Psoas muscle (tissue), 8 donors: ENCODE data around the gene FBXL20. TPM values are rescaled to one million over a fixed set of nuclear protein-coding genes. Genes with fewer than 3 reads are reported as not detected.
"Not testable (repeated sequence)": the region's sequence is repeated elsewhere in the genome, so short reads cannot be mapped to it uniquely, and the experiment has no call there.

ENCODE experiments used
- ATAC-seq, 4 donors: fragments of 200-7000 bp; cut with Tn5 transposase; one replicate each; pipeline ENCODE4 v1.9.1; 2020; ENCODE audit warnings: moderate library complexity in 3 of 4, mild to moderate bottlenecking in 2 of 4
- DNase-seq, 2 donors: peaks; one replicate each; pipeline ENCODE4 v3.0.0-alpha.2; 2020
- H3K27ac ChIP-seq: fragments of 200-600 bp; one replicate; pipeline ENCODE4 v1.8.0; 2022
- H3K27me3 ChIP-seq, 3 donors: fragments of 200-600 bp in 1 of 3; one replicate each; pipeline versions ENCODE4 v1.6.1 to v1.8.0; 2013 to 2022; ENCODE audit warnings: low read length in 2 of 3, mild to moderate bottlenecking in 2 of 3, moderate library complexity in 1 of 3; ENCODE audit not compliant: insufficient read depth in 3 of 3
- H3K36me3 ChIP-seq, 2 donors: fragments of 200-600 bp in 1 of 2; one replicate each; pipeline versions ENCODE4 v1.6.1 to v1.8.0; 2013 to 2022; ENCODE audit warnings: low read depth in 1 of 2, mild to moderate bottlenecking in 1 of 2, moderate library complexity in 1 of 2; ENCODE audit not compliant: insufficient read depth in 1 of 2
- H3K4me1 ChIP-seq: fragments of 200-600 bp; one replicate; pipeline ENCODE4 v1.8.0; 2022
- H3K4me3 ChIP-seq: fragments of 200-600 bp; one replicate; pipeline ENCODE4 v1.8.0; 2022; ENCODE audit warnings: mild to moderate bottlenecking
- H3K9me3 ChIP-seq: fragments of 200-600 bp; one replicate; pipeline ENCODE4 v1.8.0; 2022
- CTCF ChIP-seq: fragments of 200-600 bp; IDR thresholded peaks from one replicate; pipeline ENCODE4 v1.8.0; 2022; ENCODE audit warnings: antibody characterized with exemption
- WGBS, 3 donors: extraction: QIAGEN DNeasy Blood & Tissue Kit; methylation state at CpG; one replicate each; pipeline versions ENCODE4 v1.1.6 to v1.1.7; 2013; 5-methylcytosine and 5-hydroxymethylcytosine counted together
- intact Hi-C, 2 donors: fragments of 100-400 bp; cut with DNase I; formaldehyde crosslinking; loops; one replicate each; pipeline versions ENCODE4 v1.11.0 to v1.14.2; 2022
- polyA plus RNA-seq, 3 donors: library from polyadenylated mRNA; stranded (reverse); fragments of 200-250 nt; gene quantifications; one replicate each; pipeline ENCODE4 v1.2.3, GENCODE V29; 2013
- total RNA-seq, 4 donors: library from RNA; stranded (reverse); fragmentation: NEBNext Ultra II Directional in 2 of 4; extraction: Animal tissue kit (Norgen Biotek cat#: 25700) in 2 of 4; gene quantifications; one replicate each; pipeline versions ENCODE4 v1.2.1 to v1.2.4, GENCODE V29; 2021 to 2023
- donor health status: healthy with polysubstance abuse.
- donor health status: DM: no; HTN: no; CAD: no; lungs with moderate emphysema.
- donor health status: Bipolar disorder and iron deficiency.
- donor health status: healthy.
- donor health status: DM: yes; HTN: yes; CAD: no.
- donor health status: DM: no; HTN: no; CAD: no.
- donor health status: DM: no; HTN: no; CAD: no.
- donor health status: DM: yes; HTN: yes; CAD: no.

FBXL20 gene
- total and polyA plus RNA-seq, 7 donors, result 0.89 to 8.7 (median 8.0) TPM

- H3K9me3 ChIP-seq, result no peaks in the 10 kb centered on the region
- intact Hi-C loops, result no loop called here
- TF ChIP-seq CTCF, result no peak
- 74 to 77% (median 75%) methylated on average over 2 of the region's 2 CpGs for WGBS, 3 donors
- no peaks in the 10 kb centered on the region for H3K36me3 ChIP-seq
- H3K27me3 ChIP-seq, result no peaks in the 10 kb centered on the region
- no peak overlapping the region for H3K27ac ChIP-seq
- no peak for ATAC-seq
- peaks cover 6% of the 10 kb centered on the region for H3K4me1 ChIP-seq
- no peak overlapping the region for H3K4me3 ChIP-seq
- DNase-seq, result no peak
These were observed 48.4 kb downstream of the FBXL20 start for GRCh38 chr17:39352986-39353385.

GRCh38 chr17:39352511-39352910 lies 48.9 kb downstream of the FBXL20 start:
- intact Hi-C loops, result no loop called here
- peaks cover 6% of the 10 kb centered on the region for H3K4me1 ChIP-seq
- 65 to 75% (median 70%) methylated on average over 4 of the region's 4 CpGs for WGBS, 3 donors
- no peak for ATAC-seq
- no peaks in the 10 kb centered on the region for H3K27me3 ChIP-seq
- no peak for TF ChIP-seq CTCF
- H3K27ac ChIP-seq, result no peak overlapping the region
- DNase-seq, result no peak
- H3K4me3 ChIP-seq, result no peak overlapping the region
- no peaks in the 10 kb centered on the region for H3K9me3 ChIP-seq
- H3K36me3 ChIP-seq, result no peaks in the 10 kb centered on the region

DNA sequence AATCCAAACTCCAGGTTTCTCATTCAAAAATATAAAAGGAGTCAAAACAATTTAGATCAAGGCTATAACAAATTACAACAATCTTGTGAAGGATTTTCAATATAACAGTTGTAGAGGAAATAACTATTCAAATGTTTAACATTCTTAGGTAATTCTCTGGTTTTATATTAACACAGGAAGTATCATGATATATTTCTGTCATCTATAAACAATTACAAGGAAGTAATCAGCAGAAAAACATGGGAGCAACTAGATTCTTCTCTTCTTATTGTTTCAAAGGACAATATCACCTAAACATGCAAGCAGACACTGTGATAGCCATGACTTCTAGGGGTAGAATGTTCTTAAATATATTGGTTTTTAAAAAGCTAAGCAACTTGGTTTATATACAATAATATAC lies 49.9 kb downstream of the FBXL20 start:
- no peaks in the 10 kb centered on the region for H3K9me3 ChIP-seq
- peaks cover 6% of the 10 kb centered on the region for H3K4me1 ChIP-seq
- ATAC-seq (no peak), DNase-seq (no peak)
- TF ChIP-seq CTCF, result no peak
- intact Hi-C loops, result no loop called here
- no peaks in the 10 kb centered on the region for H3K27me3 ChIP-seq
- H3K4me3 ChIP-seq, result no peak overlapping the region
- no peak overlapping the region for H3K27ac ChIP-seq
- H3K36me3 ChIP-seq, result no peaks in the 10 kb centered on the region

DNA sequence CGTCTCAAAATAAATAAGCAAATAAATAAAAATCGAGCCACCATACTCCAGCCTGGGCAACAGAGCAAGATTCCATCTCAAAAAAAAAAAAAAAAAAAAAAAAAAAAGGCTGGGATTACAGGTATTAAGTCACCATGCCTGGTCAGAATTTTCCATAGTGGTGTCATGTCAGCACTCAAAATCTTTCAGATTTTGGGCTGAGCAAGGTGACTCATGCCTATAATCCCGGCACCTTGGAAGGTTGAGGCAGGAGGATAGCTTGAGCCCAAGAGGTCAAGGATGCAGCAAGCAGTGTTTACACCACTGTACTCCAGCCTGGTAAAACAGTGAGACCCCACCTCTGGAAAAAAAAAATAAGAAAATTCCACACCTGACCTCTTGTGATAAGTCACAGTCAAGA lies 52.2 kb downstream of the FBXL20 start:
- intact Hi-C loops, result no loop called here
- Histone ChIP-seq H3K27ac (no peak overlapping the region), H3K36me3 (no peaks in the 10 kb centered on the region), H3K4me1 (peaks cover 6% of the 10 kb centered on the region), H3K27me3 (no peaks in the 10 kb centered on the region), H3K9me3 (no peaks in the 10 kb centered on the region), H3K4me3 (no peak overlapping the region)
- ATAC-seq, result no peak
- no peak for TF ChIP-seq CTCF
- DNase-seq, result no peak
- WGBS, 3 donors, result 77 to 91% (median 90%) methylated on average over 3 of the region's 3 CpGs

DNA sequence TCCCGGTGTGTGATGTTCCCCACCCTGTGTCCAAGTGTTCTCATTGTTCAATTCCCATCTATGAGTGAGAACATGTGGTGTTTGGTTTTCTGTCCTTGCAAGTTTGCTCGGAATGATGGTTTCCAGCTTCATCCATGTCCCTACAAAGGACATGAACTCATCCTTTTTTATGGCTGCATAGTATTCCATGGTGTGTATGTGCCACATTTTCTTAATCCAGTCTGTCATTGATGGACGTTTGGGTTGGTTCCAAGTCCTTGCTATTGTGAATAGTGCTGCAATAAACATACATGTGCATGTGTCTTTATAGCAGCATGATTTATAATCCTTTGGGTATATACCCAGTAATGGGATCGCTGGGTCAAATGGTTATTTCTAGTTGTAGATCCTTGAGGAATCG lies 54.6 kb downstream of the FBXL20 start:
- ATAC-seq, H3K9me3 ChIP-seq, H3K27ac ChIP-seq, H3K4me1 ChIP-seq, H3K4me3 ChIP-seq, intact Hi-C loops, H3K27me3 ChIP-seq, DNase-seq, H3K36me3 ChIP-seq: not testable (repeated sequence)
- 91 to 96% (median 95%) methylated on average over 5 of the region's 5 CpGs for WGBS, 3 donors
